Occipital lobe (tissue), 2 donors: ENCODE data around the gene RDH16. TPM values are rescaled to one million over a fixed set of nuclear protein-coding genes. Genes with fewer than 3 reads are reported as not detected.
"Not testable (repeated sequence)": the region's sequence is repeated elsewhere in the genome, so short reads cannot be mapped to it uniquely, and the experiment has no call there.

Experiments
- DNase-seq: peaks from one replicate; lab custom pipeline; 2025; lab: John Stamatoyannopoulos, UW
- total RNA-seq: library from RNA; depleted of rRNA; stranded (reverse); fragments of >200 nt; gene quantifications from one replicate; pipeline ENCODE4 v1.2.3, GENCODE V29; 2014

The RDH16 gene
- total RNA-seq, 1 donor from 2014 or later: 0.62 TPM

- no peak for DNase-seq
Observed at GRCh38 chr12:56954057-56954957, 3.1 kb downstream of the RDH16 start.

GRCh38 chr12:56953314-56953713 lies 4.1 kb downstream of the RDH16 start:
- no peak for DNase-seq

GRCh38 chr12:56951582-56952339 lies 5.6 kb downstream of the RDH16 start:
- no peak for DNase-seq

GRCh38 chr12:56948881-56949280 lies 8.5 kb downstream of the RDH16 start:
- no peak for DNase-seq

- no peak for DNase-seq
Observed at GRCh38 chr12:56948457-56948777, 9.0 kb downstream of the RDH16 start.

GRCh38 chr12:56947633-56948456 lies 9.6 kb downstream of the RDH16 start:
- no peak for DNase-seq

GRCh38 chr12:56943878-56944277 lies 13.5 kb downstream of the RDH16 start:
- no peak for DNase-seq

- not testable (repeated sequence) for DNase-seq
Observed at GRCh38 chr12:56943374-56943773, 14.0 kb downstream of the RDH16 start.

GRCh38 chr12:56941299-56942017 lies 15.9 kb downstream of the RDH16 start:
- DNase-seq: peak; percentile 32

GRCh38 chr12:56940942-56941298 lies 16.5 kb downstream of the RDH16 start:
- DNase-seq: not testable (repeated sequence)

GRCh38 chr12:56935752-56936151 lies 21.7 kb downstream of the RDH16 start:
- no peak for DNase-seq

- no peak for DNase-seq
Observed at GRCh38 chr12:56935157-56935556, 22.3 kb downstream of the RDH16 start.

- no peak for DNase-seq
Observed at GRCh38 chr12:56933826-56934625, 23.4 kb downstream of the RDH16 start, which contains the start of gene SDR9C7. SDR9C7 (minus strand) TSS chr12:56934408; CDS start chr12:56934261, 147 bp downstream.

- no peak for DNase-seq
Observed at GRCh38 chr12:56932867-56933266, 24.5 kb downstream of the RDH16 start.

GRCh38 chr12:56932146-56932545 lies 25.3 kb downstream of the RDH16 start:
- no peak for DNase-seq

GRCh38 chr12:56931474-56931978 lies 25.9 kb downstream of the RDH16 start:
- DNase-seq: no peak

GRCh38 chr12:56930241-56930640 lies 27.2 kb downstream of the RDH16 start:
- no peak for DNase-seq

- no peak for DNase-seq
Observed at GRCh38 chr12:56929780-56930179, 27.6 kb downstream of the RDH16 start.

- DNase-seq: no peak
Observed at GRCh38 chr12:56928262-56928661, 29.1 kb downstream of the RDH16 start.

- DNase-seq: no peak
Observed at GRCh38 chr12:56927281-56927680, 30.1 kb downstream of the RDH16 start.
